SK-N-MC (cell line): ENCODE results near the gene RBM28.

Experiments
- DNase-seq: peaks from one replicate; pipeline ENCODE4 v3.0.0-alpha.2; 2011; ENCODE audit warnings: low read depth, low spot score
- H3K27ac ChIP-seq: fragments of 200-600 bp; sonication (generic); 2 replicates; pipeline ENCODE4 v1.5.1; 2016; ENCODE audit warnings: mixed run types
- H3K36me3 ChIP-seq: fragments of 200-600 bp; sonication (generic); 2 replicates; pipeline ENCODE4 v1.6.1; 2017; ENCODE audit warnings: antibody characterized with exemption, low read length, mixed read lengths; ENCODE audit not compliant: insufficient read depth
- H3K4me3 ChIP-seq: fragments of 200-600 bp; sonication (generic); 2 replicates; pipeline ENCODE4 v1.5.1; 2016
- H3K9ac ChIP-seq: fragments of 200-600 bp; sonication (generic); 2 replicates; pipeline ENCODE4 v1.8.0; 2017; ENCODE audit warnings: mixed run types, mixed read lengths; ENCODE audit not compliant: insufficient read length
- H3K9me3 ChIP-seq: fragments of 200-600 bp; sonication (generic); 2 replicates; pipeline ENCODE4 v1.6.1; 2017; ENCODE audit warnings: low read depth, mild to moderate bottlenecking, antibody characterized with exemption, low read length, moderate library complexity, mixed read lengths
- EZH2 ChIP-seq: fragments of 200-600 bp; sonication (generic); IDR thresholded peaks from one replicate; pipeline ENCODE4 v1.6.1; 2017; ENCODE audit warnings: antibody characterized with exemption
- FOXP2 ChIP-seq: optimal IDR thresholded peaks from 2 replicates; pipeline ENCODE3; 2011; ENCODE audit warnings: mild to moderate bottlenecking, moderate library complexity; ENCODE audit not compliant: insufficient read depth; ENCODE audit errors: extremely low read length, control extremely low read depth
- POLR2AphosphoS5 ChIP-seq: IDR thresholded peaks from 2 replicates; pipeline ENCODE4 v1.6.1; 2012; ENCODE audit warnings: mild to moderate bottlenecking, low read depth, low read length, borderline replicate concordance

RBM28 gene

GRCh38 chr7:128266883-128267594 is 76.7 kb downstream of the RBM28 start:
- peak overlapping the region; percentile 98 for H3K27ac ChIP-seq
- TF ChIP-seq FOXP2 (no peak), EZH2 (no peak), POLR2AphosphoS5 (peak; percentile 49)
- peak overlapping the region; percentile 70 for H3K9ac ChIP-seq

GRCh38 chr7:128266529-128266882 is 77.2 kb downstream of the RBM28 start:
- Histone ChIP-seq H3K4me3 (peak overlapping the region; percentile 77), H3K9ac (peak overlapping the region; percentile 70), H3K9me3 (no peaks in the 10 kb centered on the region), H3K27ac (peak overlapping the region; percentile 98), H3K36me3 (no peaks in the 10 kb centered on the region)
- no peak for DNase-seq
- TF ChIP-seq POLR2AphosphoS5 (no peak), EZH2 (no peak), FOXP2 (no peak)

More at GRCh38 chr7:128266883-128267594, 76.7 kb downstream of the RBM28 start:
- H3K9me3 ChIP-seq = no peaks in the 10 kb centered on the region
- H3K4me3 ChIP-seq = peak overlapping the region; percentile 77
- DNase-seq = peak; percentile 53
- no peaks in the 10 kb centered on the region for H3K36me3 ChIP-seq

GRCh38 chr7:128265906-128266300 is 77.8 kb downstream of the RBM28 start:
- no peak overlapping the region for H3K4me3 ChIP-seq
- no peak for DNase-seq
- no peaks in the 10 kb centered on the region for H3K36me3 ChIP-seq
- no peak overlapping the region for H3K9ac ChIP-seq
- TF ChIP-seq EZH2 = no peak
- no peak for TF ChIP-seq POLR2AphosphoS5
- no peak for TF ChIP-seq FOXP2
- peak overlapping the region; percentile 98 for H3K27ac ChIP-seq
- no peaks in the 10 kb centered on the region for H3K9me3 ChIP-seq

- no peaks in the 10 kb centered on the region for H3K36me3 ChIP-seq
- H3K27ac ChIP-seq = no peak overlapping the region
- no peak for TF ChIP-seq EZH2
- no peak for TF ChIP-seq POLR2AphosphoS5
- TF ChIP-seq FOXP2 = no peak
- DNase-seq = no peak
- no peak overlapping the region for H3K4me3 ChIP-seq
- H3K9me3 ChIP-seq = no peaks in the 10 kb centered on the region
- H3K9ac ChIP-seq = no peak overlapping the region
Measured at GRCh38 chr7:128265156-128265905, 78.4 kb downstream of the RBM28 start.

- no peak for DNase-seq
- Histone ChIP-seq H3K36me3 (no peaks in the 10 kb centered on the region), H3K9ac (no peak overlapping the region), H3K4me3 (no peak overlapping the region), H3K27ac (0 out of 2 replicates have a peak overlapping the region, but pooled peaks have one; percentile 17), H3K9me3 (no peaks in the 10 kb centered on the region)
- TF ChIP-seq EZH2 (no peak), POLR2AphosphoS5 (no peak), FOXP2 (no peak)
Measured at GRCh38 chr7:128264477-128264876, 79.2 kb downstream of the RBM28 start.

- H3K9ac ChIP-seq = no peak overlapping the region
- H3K9me3 ChIP-seq = no peaks in the 10 kb centered on the region
- no peak overlapping the region for H3K27ac ChIP-seq
- DNase-seq = no peak
- no peak overlapping the region for H3K4me3 ChIP-seq
- no peaks in the 10 kb centered on the region for H3K36me3 ChIP-seq
- no peak for TF ChIP-seq FOXP2
- TF ChIP-seq EZH2 = no peak
- TF ChIP-seq POLR2AphosphoS5 = no peak
Measured at GRCh38 chr7:128263420-128263819, 80.3 kb downstream of the RBM28 start.

- no peak overlapping the region for H3K4me3 ChIP-seq
- no peak overlapping the region for H3K27ac ChIP-seq
- no peaks in the 10 kb centered on the region for H3K9me3 ChIP-seq
- TF ChIP-seq FOXP2 (no peak), EZH2 (no peak), POLR2AphosphoS5 (no peak)
- no peak for DNase-seq
- no peaks in the 10 kb centered on the region for H3K36me3 ChIP-seq
- no peak overlapping the region for H3K9ac ChIP-seq
Measured at GRCh38 chr7:128262273-128263028, 81.3 kb downstream of the RBM28 start.
